Measurements from ENCODE around the gene ALDH5A1. TPM values are rescaled to one million over a fixed set of nuclear protein-coding genes. Genes with fewer than 3 reads are reported as not detected.

ALDH5A1 gene
- total and polyA plus RNA-seq, 2 of the 13 experiments (the other 11 are each of a cell fraction or from before 2014, with no cell fraction given) = 12.8 to 32.5 TPM

GRCh38 chr6:24545183-24545582, 50.4 kb downstream of the ALDH5A1 start:
- Histone ChIP-seq H2AFZ (ENCODE audit: low read length) (no peak overlapping the region), H3K9me3 (ENCODE audit: low read length) (no peaks in the 10 kb centered on the region), H3K9ac (ENCODE audit: insufficient read depth, low read depth, low read length) (no peak overlapping the region), H4K20me1 (ENCODE audit: insufficient read depth, low read length) (no peaks in the 10 kb centered on the region), H3K27me3 (ENCODE audit: control insufficient read depth in 1 of 2, insufficient read depth in 2 of 2, low read length in 2 of 2) (peaks cover 0 to 3% of the 10 kb centered on the region in 2 experiments; a peak in 2 of 5 replicates), H3K4me3 (replicated peaks in 1 of 3; ENCODE audit: insufficient read depth in 1 of 3, low read depth in 2 of 3, low read length in 3 of 3) (no peak overlapping the region), H3K4me1 (ENCODE audit: insufficient read depth, low read length) (peaks cover 25% of the 10 kb centered on the region), H3K79me2 (ENCODE audit: insufficient read depth, low read length) (no peaks in the 10 kb centered on the region), H3K36me3 (replicated peaks in 1 of 2; ENCODE audit: control insufficient read depth in 1 of 2, insufficient read depth in 2 of 2, low read length in 2 of 2) (no peaks in the 10 kb centered on the region), H3K4me2 (ENCODE audit: low read depth, low read length) (no peak overlapping the region), H3K27ac (ENCODE audit: extremely low read length, insufficient read depth, low read length) (no peak overlapping the region)
- TF ChIP-seq TP53 (CRISPR knock-in tag; conservative IDR thresholded peaks at IDR 0.05) (no peak), ZNF326 (CRISPR knock-in tag; IDR thresholded peaks at IDR 0.05; ENCODE audit: borderline replicate concordance) (no peak), ZSCAN5A (CRISPR knock-in tag; IDR thresholded peaks at IDR 0.05; ENCODE audit: borderline replicate concordance) (no peak), CBFB (CRISPR knock-in tag; IDR thresholded peaks at IDR 0.05) (no peak), AKNA (CRISPR knock-in tag; IDR thresholded peaks at IDR 0.05; ENCODE audit: borderline replicate concordance) (no peak), FOXP4 (CRISPR knock-in tag; IDR thresholded peaks at IDR 0.05) (no peak), DBP (CRISPR knock-in tag; IDR thresholded peaks at IDR 0.05; ENCODE audit: not compliant biosample characterization) (no peak), KDM1A (CRISPR knock-in tag; IDR thresholded peaks at IDR 0.05) (no peak)
- TF ChIP-seq, protein P1, sequence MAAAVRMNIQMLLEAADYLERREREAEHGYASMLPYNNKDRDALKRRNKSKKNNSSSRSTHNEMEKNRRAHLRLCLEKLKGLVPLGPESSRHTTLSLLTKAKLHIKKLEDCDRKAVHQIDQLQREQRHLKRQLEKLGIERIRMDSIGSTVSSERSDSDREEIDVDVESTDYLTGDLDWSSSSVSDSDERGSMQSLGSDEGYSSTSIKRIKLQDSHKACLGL (CRISPR knock-in tag; IDR thresholded peaks at IDR 0.05) = no peak
- TF ChIP-seq, protein P2, sequence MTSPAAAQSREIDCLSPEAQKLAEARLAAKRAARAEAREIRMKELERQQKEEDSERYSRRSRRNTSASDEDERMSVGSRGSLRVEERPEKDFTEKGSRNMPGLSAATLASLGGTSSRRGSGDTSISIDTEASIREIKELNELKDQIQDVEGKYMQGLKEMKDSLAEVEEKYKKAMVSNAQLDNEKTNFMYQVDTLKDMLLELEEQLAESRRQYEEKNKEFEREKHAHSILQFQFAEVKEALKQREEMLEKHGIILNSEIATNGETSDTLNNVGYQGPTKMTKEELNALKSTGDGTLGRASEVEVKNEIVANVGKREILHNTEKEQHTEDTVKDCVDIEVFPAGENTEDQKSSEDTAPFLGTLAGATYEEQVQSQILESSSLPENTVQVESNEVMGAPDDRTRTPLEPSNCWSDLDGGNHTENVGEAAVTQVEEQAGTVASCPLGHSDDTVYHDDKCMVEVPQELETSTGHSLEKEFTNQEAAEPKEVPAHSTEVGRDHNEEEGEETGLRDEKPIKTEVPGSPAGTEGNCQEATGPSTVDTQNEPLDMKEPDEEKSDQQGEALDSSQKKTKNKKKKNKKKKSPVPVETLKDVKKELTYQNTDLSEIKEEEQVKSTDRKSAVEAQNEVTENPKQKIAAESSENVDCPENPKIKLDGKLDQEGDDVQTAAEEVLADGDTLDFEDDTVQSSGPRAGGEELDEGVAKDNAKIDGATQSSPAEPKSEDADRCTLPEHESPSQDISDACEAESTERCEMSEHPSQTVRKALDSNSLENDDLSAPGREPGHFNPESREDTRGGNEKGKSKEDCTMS (CRISPR knock-in tag; conservative IDR thresholded peaks at IDR 0.05) = no peak
- intact Hi-C loops (cut with micrococcal nuclease; ENCODE audit: unreplicated experiment) = no loop called here
- no peak for FAIRE-seq
- DNase-seq (ENCODE audit: low spot score) = no peak
- in situ Hi-C loops (cut with HindIII; ENCODE audit: extremely low pct_ligation_motif_present, low pct_unique_long_range_greater_than_20kb) = no loop called here
- 95% methylated on average over 3 of the region's 3 CpGs for WGBS (ENCODE audit: low lambda C conversion rate)
- ChIA-PET CTCF (ENCODE audit: low intra/inter-chr PET ratio, low total read pairs) (no interaction called here), POLR2A (no interaction called here)
- ATAC-seq = no peak
- BruUV-seq (replicated peaks) = no TSS peak

Data from HepG2 (cell line).